OCI-LY7 (cell line): Measurements from ENCODE around the gene IFFO2. TPM values are rescaled to one million over a fixed set of nuclear protein-coding genes. Genes with fewer than 3 reads are reported as not detected.

Experiments used
- BruUV-seq: library from RNA; stranded (reverse); fragments of 400-500 nt; replicated peaks from 2 replicates; lab custom pipeline; 2021; lab: Mats Ljungman, UMichigan
- CTCF ChIA-PET: fragments of 300-600 bp; sonication (Branson Sonifier 250); formaldehyde crosslinking; loops from one replicate; lab custom pipeline; 2022; ENCODE audit warnings: antibody characterized with exemption; ENCODE audit not compliant: unreplicated experiment; lab: Charles Lee
- POLR2A ChIA-PET: fragments of 300-600 bp; sonication (Branson Sonifier 250); formaldehyde crosslinking; loops from one replicate; lab custom pipeline; 2022; ENCODE audit warnings: antibody characterized with exemption; lab: Charles Lee
- DNase-seq: peaks from one replicate; pipeline ENCODE4 v3.0.0-alpha.2; 2015; ENCODE audit warnings: low spot score
- H2AFZ ChIP-seq: fragments of 200-600 bp; sonication (generic), shearing (Covaris generic); 2 replicates; pipeline ENCODE4 v1.6.1; 2014; ENCODE audit warnings: mild to moderate bottlenecking, antibody characterized with exemption, low read length, moderate library complexity
- H3K27ac ChIP-seq: fragments of 200-600 bp; sonication (generic); 2 replicates; pipeline ENCODE4 v1.5.1; 2014; ENCODE audit warnings: mixed run types, low read depth, mild to moderate bottlenecking, moderate library complexity, low read length, inconsistent platforms; ENCODE audit not compliant: poor library complexity, severe bottlenecking
- H3K36me3 ChIP-seq: fragments of 200-600 bp; sonication (generic); 2 replicates; pipeline ENCODE4 v1.6.1; 2014; ENCODE audit warnings: mild to moderate bottlenecking, antibody characterized with exemption, low read length, moderate library complexity, mixed read lengths; ENCODE audit not compliant: insufficient read depth
- H3K4me1 ChIP-seq: fragments of 200-600 bp; sonication (generic); 2 replicates; pipeline ENCODE4 v1.5.1; 2014; ENCODE audit warnings: mild to moderate bottlenecking, low read length; ENCODE audit not compliant: insufficient read depth, poor library complexity, severe bottlenecking
- H3K4me2 ChIP-seq: fragments of 200-600 bp; sonication (generic); 2 replicates; pipeline ENCODE4 v1.6.1; 2014; ENCODE audit warnings: mild to moderate bottlenecking, low read length
- H3K4me3 ChIP-seq: fragments of 200-600 bp; sonication (generic); 2 replicates; pipeline ENCODE4 v1.5.1; 2014; ENCODE audit warnings: mild to moderate bottlenecking, low read depth, low read length; ENCODE audit not compliant: poor library complexity, severe bottlenecking
- H3K79me2 ChIP-seq: fragments of 200-600 bp; sonication (generic); 2 replicates; pipeline ENCODE4 v1.6.1; 2016; ENCODE audit warnings: low read depth, mild to moderate bottlenecking, low read length, moderate library complexity, mixed read lengths; ENCODE audit not compliant: insufficient read depth
- H3K9me2 ChIP-seq: fragments of 200-600 bp; sonication (generic); 2 replicates; pipeline ENCODE4 v1.6.1; 2016; ENCODE audit warnings: mild to moderate bottlenecking, low read length, mixed read lengths; ENCODE audit not compliant: insufficient read depth
- H3K9me3 ChIP-seq: fragments of 200-600 bp; sonication (generic); 2 replicates; pipeline ENCODE4 v1.6.1; 2014; ENCODE audit warnings: mild to moderate bottlenecking, mixed run types, low read length, mixed read lengths
- H4K20me1 ChIP-seq: fragments of 200-600 bp; sonication (generic); 2 replicates; pipeline ENCODE4 v1.6.1; 2014; ENCODE audit warnings: mild to moderate bottlenecking, antibody characterized with exemption, low read length, moderate library complexity, mixed read lengths; ENCODE audit not compliant: insufficient read depth
- EZH2phosphoT487 ChIP-seq: fragments of 200-600 bp; sonication (generic); IDR thresholded peaks from 2 replicates; pipeline ENCODE4 v1.6.1; 2018; ENCODE audit warnings: low read depth, borderline replicate concordance, mild to moderate bottlenecking, mixed run types, antibody characterized with exemption, low read length, moderate library complexity, mixed read lengths
- intact Hi-C: fragments of 100-400 bp; cut with micrococcal nuclease; formaldehyde crosslinking; loops from one replicate; pipeline ENCODE4 v1.10.0; 2022; ENCODE audit not compliant: unreplicated experiment
- total RNA-seq, 2 experiments: library from RNA; depleted of rRNA in 1 of 2; stranded (reverse); fragments of >200 nt in 1 of 2; shearing (Covaris generic) in 1 of 2; gene quantifications; 2 replicates each; pipeline ENCODE4 v1.2.3, GENCODE V29; 2014 to 2022
- TF ChIP-seq, protein P1 (sequence below): fragments of 200-600 bp; sonication (generic); conservative IDR thresholded peaks from 2 replicates; pipeline ENCODE4 v1.5.1; 2014; ENCODE audit warnings: mild to moderate bottlenecking, antibody characterized with exemption, low read length, moderate library complexity, mixed read lengths

Gene IFFO2
- total RNA-seq, 2 experiments from 2014 or later = 0.06 to 0.44 TPM

DNA sequence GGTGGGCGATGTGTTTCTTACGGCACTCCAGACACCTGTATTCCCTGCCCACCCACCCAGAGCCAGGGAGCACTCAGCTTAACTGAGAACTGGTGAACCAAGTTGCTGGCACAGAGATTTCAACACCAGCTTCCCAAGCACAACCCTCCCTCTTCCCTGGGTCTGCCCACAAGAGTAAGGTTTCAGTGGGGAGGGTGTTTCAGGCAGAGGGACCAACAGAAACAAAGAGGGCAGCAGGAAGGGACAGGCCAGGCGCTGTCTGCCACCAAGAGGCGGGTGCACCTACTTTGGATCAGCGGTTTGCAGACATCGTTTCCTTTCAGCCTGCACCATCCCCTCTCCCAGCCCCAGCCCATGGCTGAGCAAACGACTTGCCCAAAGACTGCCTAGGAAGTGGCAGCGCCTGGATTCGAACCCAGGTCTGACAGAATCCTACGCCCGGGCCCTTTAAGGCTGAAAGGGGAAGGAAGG, 32.2 kb downstream of the IFFO2 start:
- DNase-seq = no peak
- Histone ChIP-seq H3K79me2 (no peaks in the 10 kb centered on the region), H3K4me2 (no peak overlapping the region), H2AFZ (no peak overlapping the region), H3K9me3 (no peaks in the 10 kb centered on the region), H3K36me3 (no peaks in the 10 kb centered on the region), H3K9me2 (no peaks in the 10 kb centered on the region), H3K4me3 (no peak overlapping the region), H3K4me1 (peaks cover 18% of the 10 kb centered on the region), H3K27ac (no peak overlapping the region), H4K20me1 (no peaks in the 10 kb centered on the region)
- POLR2A ChIA-PET = no interaction called here
- TF ChIP-seq, protein P1, sequence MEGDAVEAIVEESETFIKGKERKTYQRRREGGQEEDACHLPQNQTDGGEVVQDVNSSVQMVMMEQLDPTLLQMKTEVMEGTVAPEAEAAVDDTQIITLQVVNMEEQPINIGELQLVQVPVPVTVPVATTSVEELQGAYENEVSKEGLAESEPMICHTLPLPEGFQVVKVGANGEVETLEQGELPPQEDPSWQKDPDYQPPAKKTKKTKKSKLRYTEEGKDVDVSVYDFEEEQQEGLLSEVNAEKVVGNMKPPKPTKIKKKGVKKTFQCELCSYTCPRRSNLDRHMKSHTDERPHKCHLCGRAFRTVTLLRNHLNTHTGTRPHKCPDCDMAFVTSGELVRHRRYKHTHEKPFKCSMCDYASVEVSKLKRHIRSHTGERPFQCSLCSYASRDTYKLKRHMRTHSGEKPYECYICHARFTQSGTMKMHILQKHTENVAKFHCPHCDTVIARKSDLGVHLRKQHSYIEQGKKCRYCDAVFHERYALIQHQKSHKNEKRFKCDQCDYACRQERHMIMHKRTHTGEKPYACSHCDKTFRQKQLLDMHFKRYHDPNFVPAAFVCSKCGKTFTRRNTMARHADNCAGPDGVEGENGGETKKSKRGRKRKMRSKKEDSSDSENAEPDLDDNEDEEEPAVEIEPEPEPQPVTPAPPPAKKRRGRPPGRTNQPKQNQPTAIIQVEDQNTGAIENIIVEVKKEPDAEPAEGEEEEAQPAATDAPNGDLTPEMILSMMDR = no peak
- TF ChIP-seq EZH2phosphoT487 = no peak
- no TSS peak for BruUV-seq
- CTCF ChIA-PET = no interaction called here
- intact Hi-C loops = no loop called here

DNA sequence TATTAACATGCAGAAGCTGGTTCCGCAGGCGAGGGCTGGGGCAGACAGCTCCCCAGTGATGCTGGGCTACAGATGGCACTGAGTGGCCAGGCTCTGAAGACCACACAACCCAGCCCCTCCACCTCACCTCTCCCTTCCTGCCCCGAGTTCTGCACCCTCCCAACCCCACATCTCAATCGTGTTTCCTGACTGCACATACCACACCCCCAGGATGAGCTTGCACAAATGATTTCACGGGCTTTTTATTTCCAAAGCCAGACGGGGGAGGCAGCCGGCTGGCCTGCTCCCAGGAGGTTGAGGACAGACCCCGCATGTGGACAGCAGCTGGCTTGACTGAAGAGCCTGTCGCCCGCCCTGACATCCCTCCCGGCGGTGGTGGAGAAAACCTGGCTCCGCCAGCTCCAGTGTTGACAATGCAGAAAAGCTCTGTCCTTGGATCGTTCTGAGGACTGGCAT, 32.7 kb downstream of the IFFO2 start:
- Histone ChIP-seq H3K79me2 (no peaks in the 10 kb centered on the region), H3K4me3 (no peak overlapping the region), H3K27ac (no peak overlapping the region), H2AFZ (no peak overlapping the region), H3K9me2 (no peaks in the 10 kb centered on the region), H3K36me3 (no peaks in the 10 kb centered on the region), H3K9me3 (no peaks in the 10 kb centered on the region), H3K4me2 (no peak overlapping the region), H3K4me1 (peaks cover 18% of the 10 kb centered on the region), H4K20me1 (no peaks in the 10 kb centered on the region)
- no peak for TF ChIP-seq EZH2phosphoT487
- TF ChIP-seq, protein P1 = no peak
- no TSS peak for BruUV-seq
- POLR2A ChIA-PET = no interaction called here
- no peak for DNase-seq
- CTCF ChIA-PET = no interaction called here
- intact Hi-C loops = no loop called here

DNA sequence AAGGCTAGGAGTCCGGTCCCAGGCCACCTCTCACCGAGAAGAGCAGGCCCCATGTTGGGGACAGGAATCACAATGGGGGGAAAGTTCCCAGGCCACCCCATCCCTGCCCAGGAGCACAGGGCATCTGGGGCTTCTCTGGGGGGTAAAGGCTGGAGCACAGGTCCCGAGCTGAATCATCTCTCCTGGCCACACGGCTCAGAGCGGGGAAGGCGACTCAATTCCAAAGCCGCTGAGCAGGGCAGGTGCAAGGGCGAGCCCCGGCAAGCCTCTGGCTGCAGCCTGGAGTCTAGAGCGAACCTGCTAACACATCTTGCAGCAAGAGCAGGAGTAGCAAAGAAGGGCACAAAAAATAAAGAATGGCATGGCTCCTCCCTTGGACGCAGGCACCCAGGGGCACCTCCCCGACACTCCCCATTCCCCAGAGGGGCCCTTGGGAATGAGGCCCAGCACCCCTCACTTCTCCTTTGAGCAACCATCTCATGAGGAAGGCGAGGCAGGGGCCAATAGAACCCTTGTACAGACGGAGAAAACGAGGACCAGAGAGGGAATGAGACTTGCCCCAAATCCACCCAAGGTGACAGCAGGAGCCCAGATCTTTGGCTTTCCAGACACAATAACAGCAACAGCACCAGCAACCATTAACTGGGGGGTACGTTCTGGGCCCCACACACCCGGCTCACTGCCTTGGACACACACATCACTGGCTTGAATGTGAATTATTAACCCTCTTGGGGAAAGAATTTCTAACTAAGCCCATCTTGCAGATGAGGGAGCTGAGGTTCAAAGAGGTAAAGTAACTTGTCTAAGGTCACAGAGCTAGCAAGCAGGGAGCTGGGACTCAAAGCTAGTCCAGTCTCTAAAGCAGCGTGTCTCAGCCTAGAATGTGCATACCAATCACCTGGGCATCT, 33.4 kb downstream of the IFFO2 start:
- DNase-seq = no peak
- ChIA-PET POLR2A (no interaction called here), CTCF (interaction anchor here (1.3 kb wide), 1 partner anchor 10 kb away, joined by 3 read pairs; no protein-coding TSS in a partner anchor)
- Histone ChIP-seq H2AFZ (no peak overlapping the region), H3K36me3 (no peaks in the 10 kb centered on the region), H4K20me1 (no peaks in the 10 kb centered on the region), H3K79me2 (no peaks in the 10 kb centered on the region), H3K4me2 (no peak overlapping the region), H3K9me2 (no peaks in the 10 kb centered on the region), H3K4me3 (no peak overlapping the region), H3K4me1 (peaks cover 18% of the 10 kb centered on the region), H3K27ac (no peak overlapping the region), H3K9me3 (no peaks in the 10 kb centered on the region)
- no TSS peak for BruUV-seq
- intact Hi-C loops = no loop called here
- no peak for TF ChIP-seq EZH2phosphoT487
- TF ChIP-seq, protein P1 = no peak
